GM19193 (cell line): ENCODE data around the gene TMEFF2.

Source experiments
- POLR2A ChIP-seq: IDR thresholded peaks from 4 replicates; pipeline ENCODE4 v1.6.1; 2011; ENCODE audit not compliant: insufficient read depth, insufficient read length; ENCODE audit errors: extremely low read depth

The TMEFF2 gene

DNA sequence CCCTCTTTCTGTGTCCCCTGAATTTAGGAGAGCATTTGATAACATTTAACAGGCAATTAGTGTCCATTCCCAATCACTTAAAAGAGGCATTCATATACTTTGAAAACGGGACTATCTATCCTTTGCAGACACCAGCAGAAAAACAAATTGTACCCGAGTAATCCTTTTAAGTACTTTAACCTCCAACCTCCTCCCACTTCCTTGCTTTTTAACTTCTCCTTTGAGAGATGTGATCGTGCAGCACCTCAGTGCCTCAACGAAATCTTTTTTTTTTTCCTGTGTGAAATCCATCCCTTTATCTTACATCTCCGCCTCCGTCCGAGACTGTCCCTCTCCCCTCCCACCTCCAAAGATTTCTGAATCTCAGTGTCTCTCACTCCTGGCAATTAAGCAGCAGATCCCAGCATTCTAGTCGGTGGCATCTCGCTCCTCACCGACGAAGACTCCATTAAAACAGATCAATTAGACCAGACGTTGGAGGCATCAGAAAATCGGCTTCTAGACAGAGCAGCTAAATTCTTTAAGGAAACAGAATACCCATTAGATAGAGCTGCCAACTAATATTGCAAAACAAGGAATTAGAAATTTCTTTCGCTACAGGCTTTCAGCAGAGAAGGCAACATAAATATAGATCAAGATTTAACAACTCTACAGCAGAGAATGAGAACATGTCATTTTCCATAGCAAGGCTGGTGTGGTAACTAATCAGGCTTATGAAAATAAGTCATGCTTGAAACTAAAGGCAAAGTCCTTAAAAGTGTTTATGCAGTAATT lies 1.9 kb upstream of the TMEFF2 start:
- TF ChIP-seq POLR2A = no peak

DNA sequence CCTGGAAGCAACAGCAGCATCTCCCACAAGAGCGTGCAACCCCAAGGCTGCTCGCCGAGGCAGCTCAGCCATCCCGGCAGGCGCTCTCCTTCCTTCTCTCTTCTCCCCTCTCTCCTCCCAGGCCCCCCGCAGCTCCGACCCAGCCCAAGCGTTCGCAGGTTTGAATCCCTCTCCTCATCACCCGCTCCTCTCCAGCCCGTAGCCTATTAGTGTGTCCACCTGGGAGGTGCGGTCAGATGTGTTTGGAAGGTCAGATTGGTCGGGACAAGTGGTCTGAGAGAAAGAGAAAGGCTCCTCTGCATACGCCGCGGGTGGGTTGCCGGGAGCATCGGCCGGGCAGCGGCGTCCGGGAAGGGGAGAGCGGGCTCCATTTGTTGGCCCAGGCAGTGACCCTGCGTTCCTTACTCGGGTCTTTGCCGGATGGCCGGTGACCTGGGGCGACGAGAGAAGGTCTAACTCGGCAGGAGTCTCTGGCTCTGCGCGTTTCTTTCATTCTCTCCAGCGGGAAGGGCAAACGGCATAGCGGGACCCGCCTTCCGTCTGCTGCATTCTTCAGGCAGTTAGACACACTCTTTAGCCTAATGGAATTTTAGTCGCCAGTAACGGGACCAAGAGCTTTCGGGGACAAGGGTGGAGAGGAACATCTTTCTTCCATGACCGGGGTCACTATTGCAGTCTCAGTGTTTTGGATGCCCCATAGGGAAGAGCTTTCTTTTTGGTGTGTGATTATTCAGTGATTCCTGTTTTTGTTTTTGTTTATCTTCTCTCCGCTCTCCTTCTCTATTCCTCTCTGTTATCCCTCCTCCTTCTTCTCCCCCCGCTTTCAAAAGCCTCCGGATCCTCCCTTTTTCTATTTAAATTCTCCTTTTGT lies 1.1 kb upstream of the TMEFF2 start:
- no peak for TF ChIP-seq POLR2A

DNA sequence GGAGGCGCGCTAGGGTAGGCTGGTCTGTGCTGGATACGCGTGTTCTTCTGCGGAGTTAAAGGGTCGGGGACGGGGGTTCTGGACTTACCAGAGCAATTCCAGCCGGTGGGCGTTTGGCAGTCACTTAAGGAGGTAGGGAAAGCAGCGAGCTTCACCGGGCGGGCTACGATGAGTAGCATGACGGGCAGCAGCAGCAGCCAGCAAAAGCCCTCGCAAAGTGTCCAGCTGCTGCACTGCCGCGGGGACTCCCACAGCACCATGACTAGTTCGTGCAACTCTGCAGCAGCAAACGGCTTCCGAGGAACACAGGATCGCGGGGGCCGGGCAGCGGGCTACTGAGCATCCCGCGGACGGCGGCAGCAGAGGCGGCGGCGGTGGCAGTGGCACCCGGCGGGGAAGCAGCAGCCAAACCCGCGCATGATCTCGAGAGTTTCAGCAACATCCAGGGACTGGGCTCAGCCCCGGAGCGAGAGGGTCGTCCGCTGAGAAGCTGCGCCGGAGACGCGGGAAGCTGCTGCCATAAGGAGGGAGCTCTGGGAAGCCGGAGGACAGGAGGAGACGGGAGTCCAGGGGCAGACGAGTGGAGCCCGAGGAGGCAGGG lies 368 bp downstream of the TMEFF2 start:
- no peak for TF ChIP-seq POLR2A

DNA sequence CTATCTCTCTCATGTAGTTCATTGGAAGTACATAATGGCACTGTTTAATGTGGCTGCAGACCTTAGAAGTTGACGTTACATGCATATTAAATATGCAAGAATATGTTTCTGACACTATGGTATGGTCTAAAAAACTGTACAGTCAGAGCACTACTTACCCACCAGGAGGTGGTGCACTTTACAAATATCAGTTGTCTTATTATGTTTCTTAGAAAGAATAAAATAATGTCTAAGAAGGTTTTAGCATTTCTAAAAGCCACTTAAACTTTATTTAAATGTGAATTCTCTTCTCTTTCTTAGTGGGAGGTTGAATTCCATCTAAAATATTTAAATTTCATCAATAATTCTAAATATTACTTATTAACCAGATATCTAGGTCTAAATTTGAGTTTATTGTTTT lies 4.3 kb downstream of the TMEFF2 start:
- TF ChIP-seq POLR2A = no peak

DNA sequence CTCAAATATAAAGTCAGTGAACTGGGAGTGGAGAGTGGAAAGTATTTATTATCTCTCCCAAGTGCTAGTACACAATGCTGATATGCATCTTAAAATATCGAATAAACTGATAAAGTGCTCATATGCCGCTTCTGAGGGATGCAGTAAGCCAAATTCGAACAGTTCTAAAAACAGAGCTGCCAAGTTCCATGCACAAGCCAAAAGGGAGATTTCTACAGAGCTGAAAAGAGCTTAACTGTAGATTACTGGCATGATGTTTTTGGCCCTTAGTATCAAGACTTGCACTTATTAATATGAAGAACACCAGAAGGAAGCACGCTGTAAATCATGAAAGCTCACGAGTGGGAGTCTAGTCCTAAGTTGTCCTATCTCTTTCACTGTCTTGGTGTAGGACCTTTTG lies 7.9 kb downstream of the TMEFF2 start:
- no peak for TF ChIP-seq POLR2A

DNA sequence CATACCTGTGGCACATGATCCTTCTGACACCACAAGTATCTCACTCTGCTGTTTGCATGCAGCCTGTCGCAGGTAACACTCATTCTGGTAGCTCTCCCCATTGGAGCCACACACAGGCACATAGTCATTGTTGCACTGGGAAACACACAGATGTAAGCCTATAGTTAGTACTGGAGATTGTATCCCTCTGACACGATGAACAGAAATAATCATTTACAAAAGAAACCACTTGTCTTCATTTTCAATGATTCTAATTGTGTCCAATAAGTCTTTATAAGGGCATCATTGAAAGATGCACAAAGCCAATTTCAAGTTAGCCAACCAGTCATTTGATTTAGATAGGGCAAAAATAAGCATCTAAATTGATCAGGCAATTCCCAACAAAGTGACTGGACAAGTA lies 10.4 kb downstream of the TMEFF2 start:
- TF ChIP-seq POLR2A = no peak

DNA sequence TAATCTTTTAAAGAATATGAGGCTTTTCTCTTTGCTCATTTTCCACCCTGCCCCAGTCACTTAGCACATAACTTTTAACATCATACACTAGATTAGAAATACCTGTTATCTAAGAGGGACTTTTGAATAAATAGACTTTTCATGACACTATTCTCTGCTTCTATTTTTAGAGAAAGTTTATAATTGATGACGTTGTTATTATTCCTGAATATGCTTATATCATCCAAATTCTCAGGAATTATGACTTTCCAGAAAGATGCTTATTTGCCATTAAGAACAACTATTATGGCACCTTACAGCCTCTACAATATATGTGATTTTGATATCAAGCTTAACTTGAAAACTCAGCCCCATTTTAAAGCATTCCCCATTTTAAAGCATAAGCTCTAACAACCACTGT lies 11.4 kb downstream of the TMEFF2 start:
- no peak for TF ChIP-seq POLR2A

DNA sequence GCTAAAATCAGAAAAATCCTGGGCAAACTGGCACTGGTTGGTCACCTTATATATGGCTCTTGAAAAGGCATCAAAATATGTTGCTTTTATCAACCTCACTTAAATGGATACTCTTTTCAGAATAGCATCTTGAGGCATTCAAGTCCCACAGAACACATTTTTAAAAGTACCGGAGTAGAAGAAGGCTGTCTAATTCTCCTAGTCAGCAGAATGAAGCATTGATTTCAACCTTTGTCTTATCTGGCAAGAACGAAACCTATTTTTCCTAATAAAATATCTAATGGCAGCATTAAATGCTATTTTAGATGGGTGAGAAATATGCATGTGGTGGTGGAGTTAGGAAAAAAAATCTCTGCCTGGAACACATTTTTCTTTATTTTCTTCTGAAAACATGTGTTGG lies 27.8 kb downstream of the TMEFF2 start:
- TF ChIP-seq POLR2A = no peak

DNA sequence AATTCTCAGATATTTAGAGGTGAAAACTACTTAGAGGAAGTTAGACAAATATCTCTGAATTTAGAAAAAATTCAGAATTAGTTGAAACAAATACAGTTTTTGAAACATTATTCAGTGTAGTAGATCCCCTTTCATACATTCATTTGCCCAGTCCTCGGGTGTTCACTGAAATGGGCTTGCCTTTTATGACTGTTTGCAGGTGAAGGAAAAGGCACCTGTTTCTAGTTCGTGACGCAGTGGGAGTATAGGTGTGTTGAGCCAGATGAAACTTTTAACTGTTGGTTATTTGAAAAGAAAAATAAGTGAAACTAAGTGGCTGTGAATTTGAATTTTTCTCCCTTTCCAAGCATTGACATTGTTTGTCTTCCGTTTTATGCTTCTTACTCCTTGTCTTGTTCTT lies 28.9 kb downstream of the TMEFF2 start:
- no peak for TF ChIP-seq POLR2A

DNA sequence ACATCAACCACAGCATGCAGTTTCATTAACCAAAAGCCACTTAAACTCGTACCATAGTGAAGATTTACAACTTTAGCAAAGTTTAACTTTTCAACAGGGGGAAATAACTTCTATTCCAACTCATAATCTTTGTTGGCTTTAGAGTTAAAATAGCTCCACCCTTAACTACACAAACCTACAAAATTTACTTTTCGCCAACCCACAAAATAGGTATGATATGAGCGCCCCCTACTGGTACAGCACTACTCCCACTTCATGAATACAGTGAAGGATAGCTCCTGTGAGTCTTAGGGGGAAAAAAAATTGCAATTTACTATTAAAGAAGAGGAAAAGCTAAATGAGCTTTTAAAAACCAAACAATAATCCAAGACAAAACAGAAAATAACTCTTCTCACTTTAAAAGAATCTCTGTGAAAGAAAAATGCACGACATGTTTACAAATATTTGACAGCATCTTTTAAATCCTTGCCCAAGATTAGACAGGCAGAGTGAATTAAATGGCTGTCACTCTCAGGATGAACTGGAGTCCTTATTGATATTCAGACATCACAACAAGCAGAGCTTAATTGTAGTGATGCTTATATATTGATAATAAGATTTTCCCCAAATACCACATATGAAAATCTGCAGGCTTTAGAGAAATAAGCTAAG lies 32.2 kb downstream of the TMEFF2 start:
- no peak for TF ChIP-seq POLR2A

DNA sequence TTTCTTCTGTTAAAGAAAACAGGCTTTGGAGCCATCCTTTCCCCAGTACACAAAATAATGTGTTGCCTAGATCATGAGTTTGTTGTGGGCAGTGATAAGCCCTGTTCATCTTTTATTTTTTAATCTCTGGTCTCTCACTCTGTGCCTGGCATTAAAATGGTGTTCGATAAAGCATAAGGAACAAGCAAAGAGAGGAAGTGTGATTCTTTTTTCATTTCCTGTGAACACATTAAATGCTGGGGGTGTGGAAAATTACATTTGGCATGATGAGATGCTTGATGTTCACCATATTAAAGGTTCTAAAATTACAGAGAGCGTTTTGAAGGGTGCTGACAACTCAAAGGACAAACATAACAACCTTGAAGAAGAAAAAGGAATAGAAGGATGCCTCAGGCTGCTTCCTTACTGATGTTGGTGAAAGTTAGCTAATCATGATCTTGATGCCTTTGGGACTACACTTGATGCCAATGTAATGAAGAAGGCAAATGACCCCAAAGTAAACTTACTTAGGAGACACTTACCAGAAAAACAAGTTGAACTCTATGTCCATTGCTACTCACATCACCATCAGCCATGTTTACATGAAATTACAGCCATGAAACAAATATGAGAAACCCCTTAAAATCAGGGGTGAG lies 33.0 kb downstream of the TMEFF2 start:
- no peak for TF ChIP-seq POLR2A

DNA sequence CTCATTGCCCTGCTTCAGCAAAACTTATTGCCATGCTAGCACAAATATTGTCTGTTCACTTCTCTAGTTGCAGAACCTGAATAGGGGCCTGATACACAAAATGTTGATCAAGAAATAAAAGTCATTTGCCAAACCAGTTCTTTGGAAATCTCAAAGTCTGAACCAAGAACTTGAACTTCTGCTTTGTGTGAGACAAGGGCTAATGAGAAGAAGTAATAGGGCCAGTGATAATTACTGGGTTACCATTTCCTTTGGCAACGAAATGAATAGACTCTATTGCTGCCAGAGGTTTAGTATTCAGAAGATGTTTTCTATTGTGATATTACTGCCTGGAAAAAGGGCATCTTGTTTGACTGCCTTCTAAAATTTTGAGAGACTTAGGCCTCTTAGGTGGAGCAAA lies 35.0 kb downstream of the TMEFF2 start:
- no peak for TF ChIP-seq POLR2A

DNA sequence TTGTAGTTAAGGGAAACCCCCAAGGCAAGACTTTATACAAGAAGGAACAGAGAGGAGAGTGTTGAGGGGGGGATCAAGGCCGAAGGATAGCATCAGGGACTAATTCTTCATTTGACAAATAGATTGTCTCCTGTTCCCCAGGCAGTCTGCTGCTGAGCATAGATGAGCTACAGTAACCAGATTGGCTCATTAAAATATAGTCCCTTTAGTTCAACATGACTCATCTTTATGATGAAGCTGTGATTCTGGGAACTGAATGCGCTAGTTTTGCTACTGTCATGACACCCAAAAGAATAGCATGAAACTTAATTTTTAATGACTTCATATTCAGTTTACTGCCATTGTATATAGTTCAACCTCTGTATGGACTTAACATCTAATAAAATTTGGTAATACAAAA lies 35.5 kb downstream of the TMEFF2 start:
- no peak for TF ChIP-seq POLR2A

DNA sequence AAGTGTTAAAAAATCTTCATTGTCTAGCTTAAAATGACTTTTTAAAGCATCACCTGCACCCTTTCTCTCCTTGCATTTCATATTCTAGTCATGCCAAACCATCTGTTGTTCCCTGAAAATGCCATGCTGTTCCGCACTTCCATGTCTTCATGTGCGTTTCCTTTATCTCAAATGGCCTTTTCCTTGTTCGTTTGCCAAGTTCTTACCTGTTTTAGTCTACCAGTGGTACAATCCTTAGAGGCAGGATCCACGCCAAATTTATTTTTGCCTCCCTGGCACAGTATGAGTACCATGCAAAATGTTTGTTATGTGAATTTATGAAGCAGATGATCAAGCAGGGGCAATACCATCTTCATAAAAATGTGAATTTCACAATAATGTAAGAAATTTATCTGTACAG lies 37.0 kb downstream of the TMEFF2 start:
- no peak for TF ChIP-seq POLR2A
